CD1c-positive myeloid dendritic cell (primary cell): Measurements from ENCODE around the gene ALDH1L1.
"Not testable (repeated sequence)": the region's sequence is repeated elsewhere in the genome, so short reads cannot be mapped to it uniquely, and the experiment has no call there.

ENCODE experiments used
- DNase-seq: peaks from one replicate; pipeline ENCODE4 v3.0.0-alpha.2; 2016; ENCODE audit errors: extremely low spot score

Gene ALDH1L1

DNA sequence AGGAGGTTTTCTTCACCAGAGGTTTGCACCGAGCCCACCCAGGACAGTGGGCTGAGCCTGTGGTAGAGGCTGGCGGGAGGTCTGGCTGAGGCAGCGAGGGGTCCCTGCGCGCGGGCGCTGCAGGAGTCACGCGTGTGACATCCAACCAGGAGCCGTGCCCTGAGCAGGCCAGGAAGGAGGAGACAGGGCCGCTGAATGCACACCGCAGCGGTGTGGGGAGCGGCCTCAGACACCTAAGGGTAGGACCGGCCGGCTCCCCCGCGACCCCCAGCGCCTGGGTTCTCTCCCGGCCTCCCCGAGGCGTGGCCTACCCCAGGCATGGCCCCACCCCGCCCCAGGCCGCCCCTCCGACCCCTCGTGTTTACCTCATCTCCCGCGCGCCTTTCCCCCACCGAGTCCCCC, 96.9 kb downstream of the ALDH1L1 start:
- DNase-seq: peak; percentile 10

GRCh38 chr3:126083138-126083445, 97.3 kb downstream of the ALDH1L1 start:
- DNase-seq: no peak

DNA sequence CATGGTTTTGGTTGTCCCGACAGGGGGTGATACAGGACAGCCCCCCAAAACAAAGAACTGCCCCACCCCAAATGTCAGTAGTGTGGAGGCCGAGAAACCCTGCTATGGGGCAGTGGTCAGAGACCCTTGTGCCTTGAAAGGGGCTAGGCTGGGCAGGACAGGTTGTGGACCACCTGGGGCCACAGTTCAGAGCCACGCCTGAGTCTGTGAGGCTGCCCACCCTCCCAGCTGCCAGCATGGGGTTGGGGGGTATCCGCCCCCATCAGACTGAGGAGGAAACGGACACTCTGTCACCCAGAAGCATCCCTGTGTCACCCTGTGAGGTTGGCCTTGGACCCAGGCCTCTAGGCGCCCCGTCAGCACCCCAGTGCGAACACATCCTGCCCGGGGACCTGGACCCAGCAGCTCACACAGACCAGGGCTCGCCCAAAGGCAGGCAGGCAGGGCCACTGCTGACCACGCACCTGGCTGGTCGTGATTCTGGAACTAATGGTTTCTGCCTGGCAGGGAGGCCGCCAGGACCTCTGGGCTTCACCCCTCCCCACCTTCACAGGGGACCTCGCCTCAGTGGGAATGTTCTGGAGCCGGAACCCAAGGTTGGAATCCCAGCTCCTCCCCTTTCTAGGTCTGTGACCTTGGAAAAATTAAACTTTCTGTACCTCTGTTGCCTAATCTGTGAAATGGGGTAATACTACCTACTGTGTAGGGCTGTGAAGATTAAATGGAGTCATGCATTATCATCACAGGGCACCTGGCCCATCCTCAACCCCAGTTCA, 97.8 kb downstream of the ALDH1L1 start:
- DNase-seq: no peak

GRCh38 chr3:126081618-126082361, 98.6 kb downstream of the ALDH1L1 start:
- DNase-seq: peak; percentile 3

- no peak for DNase-seq
Observed at GRCh38 chr3:126080970-126081369, 99.4 kb downstream of the ALDH1L1 start.

GRCh38 chr3:126078866-126079265, 101.5 kb downstream of the ALDH1L1 start:
- no peak for DNase-seq

GRCh38 chr3:126077754-126078153, 102.6 kb downstream of the ALDH1L1 start:
- no peak for DNase-seq

- DNase-seq: no peak
Observed at GRCh38 chr3:126076140-126076539, 104.2 kb downstream of the ALDH1L1 start.

DNA sequence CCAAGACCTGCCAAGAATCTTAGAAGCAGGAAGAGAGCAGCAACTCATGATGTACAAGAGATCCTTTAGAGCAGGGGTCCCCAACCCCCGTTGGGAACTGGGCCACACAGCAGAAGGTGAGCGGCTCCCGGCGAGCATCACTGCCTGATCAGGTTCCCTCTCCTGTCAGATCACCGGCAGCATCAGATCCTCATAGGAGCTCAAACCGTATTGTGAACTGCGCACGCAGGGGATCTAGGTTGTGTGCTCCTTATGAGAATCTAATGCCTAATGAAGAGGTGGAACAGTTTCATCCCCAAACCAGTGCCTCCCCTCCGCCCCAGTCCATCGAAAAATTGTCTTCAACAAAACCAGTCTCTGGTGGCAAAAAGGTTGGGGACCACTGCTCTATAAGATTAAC, 110.2 kb downstream of the ALDH1L1 start:
- DNase-seq: no peak

- no peak for DNase-seq
Observed at GRCh38 chr3:126067959-126068358, 112.4 kb downstream of the ALDH1L1 start.

- not testable (repeated sequence) for DNase-seq
Observed at GRCh38 chr3:126066676-126067075, 113.7 kb downstream of the ALDH1L1 start.

DNA sequence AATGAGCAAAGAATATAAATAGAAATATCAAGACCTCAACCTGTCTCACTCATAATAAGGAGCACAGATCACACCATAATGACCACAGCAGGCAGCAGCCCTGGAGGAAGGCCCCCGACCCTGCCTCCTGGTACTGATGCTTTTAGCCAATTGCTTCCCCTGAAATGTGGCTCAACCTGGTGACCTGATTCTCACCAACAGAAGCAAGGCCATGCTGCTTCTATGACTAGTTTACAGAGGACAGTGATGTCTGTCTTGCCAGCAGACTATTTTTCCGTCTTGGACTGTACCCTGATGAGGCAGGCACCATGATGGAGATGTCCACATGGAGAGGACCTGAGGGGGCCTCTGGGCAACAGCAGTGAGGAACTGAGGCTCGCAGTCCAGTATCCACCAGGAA, 114.5 kb downstream of the ALDH1L1 start:
- DNase-seq: no peak

GRCh38 chr3:126064627-126065258, 115.6 kb downstream of the ALDH1L1 start:
- DNase-seq: no peak

GRCh38 chr3:126063358-126063965, 116.9 kb downstream of the ALDH1L1 start:
- DNase-seq: no peak

DNA sequence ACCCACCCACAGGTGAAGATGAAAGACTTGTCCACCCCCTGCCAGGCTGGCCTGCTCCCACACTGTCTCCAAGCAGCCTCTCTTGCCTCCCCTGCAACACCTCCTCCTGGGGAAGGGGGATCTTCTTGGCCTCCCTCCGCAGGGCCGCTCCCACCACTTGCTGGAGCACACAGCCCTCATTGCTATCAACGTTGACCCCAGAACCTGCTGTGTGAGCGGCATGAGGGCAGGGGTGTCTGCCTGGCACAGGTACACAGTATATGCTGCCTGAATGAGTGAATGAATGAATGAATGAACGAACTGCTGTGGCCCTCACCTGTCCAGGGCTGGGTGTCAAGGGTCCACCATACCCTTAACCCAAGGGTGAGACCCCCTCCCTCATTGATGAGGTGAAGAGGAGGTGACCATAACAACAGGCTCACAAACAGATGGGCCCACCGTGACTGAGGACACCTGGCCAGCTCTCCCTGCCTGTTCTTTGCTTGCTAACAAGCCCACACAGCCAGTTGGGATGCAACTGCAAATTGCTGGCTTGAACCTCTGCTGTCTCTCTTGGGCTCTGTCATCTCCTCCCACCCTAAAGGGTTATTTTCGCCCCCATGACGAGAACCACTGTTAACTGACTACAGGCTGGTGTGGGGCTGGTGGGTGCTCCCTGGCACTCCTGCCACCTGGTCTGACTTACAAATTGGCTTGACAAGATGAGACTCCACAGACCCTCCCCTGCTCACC, 118.9 kb downstream of the ALDH1L1 start:
- DNase-seq: no peak

DNA sequence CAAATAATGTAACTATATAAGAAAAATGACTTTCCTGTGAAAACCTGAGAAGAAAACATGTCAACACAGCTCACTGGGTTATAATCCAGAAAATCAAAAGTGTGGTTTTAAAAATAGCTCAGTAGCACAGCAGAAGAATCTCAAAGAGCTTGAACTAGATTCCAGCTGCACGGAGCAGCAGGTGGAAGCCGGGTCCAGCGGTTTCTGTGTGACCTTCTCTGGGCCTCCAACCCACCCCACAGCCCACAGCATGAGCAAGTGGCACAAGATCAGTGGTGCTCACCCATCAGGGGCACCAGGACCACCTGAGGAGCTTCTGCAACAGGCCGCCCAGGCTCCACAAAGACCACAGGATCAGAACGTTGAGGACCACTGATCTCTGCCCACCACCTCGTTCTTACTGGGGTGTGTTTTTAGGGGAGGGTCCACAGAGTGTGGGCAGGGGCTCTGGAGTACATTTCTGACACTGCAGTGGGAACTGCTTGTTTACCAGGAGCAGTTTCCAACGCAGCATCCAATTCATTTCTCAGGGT, 119.7 kb downstream of the ALDH1L1 start:
- no peak for DNase-seq

DNA sequence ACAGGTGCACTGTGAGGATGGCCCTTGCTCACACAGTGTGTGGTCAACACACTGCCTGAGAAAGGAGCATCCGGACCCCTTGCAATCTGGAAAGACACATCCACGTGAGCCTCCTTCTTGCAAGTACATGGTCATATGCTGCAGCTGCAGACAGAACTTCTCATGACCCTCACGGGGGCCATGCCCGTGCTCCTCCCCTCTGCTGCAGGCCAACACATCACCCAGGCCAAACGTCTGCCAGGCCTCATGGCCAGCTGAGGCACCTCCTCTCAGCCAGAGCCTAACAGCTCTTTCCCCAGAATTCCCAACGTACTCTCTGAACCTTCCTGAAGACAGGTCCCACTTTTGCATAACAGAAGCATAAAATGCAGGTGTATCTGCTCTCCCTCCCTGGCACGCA, 121.7 kb downstream of the ALDH1L1 start:
- no peak for DNase-seq

- no peak for DNase-seq
Observed at GRCh38 chr3:126057936-126058335, 122.5 kb downstream of the ALDH1L1 start.

- no peak for DNase-seq
Observed at GRCh38 chr3:126057501-126057819, 122.9 kb downstream of the ALDH1L1 start.

- DNase-seq: no peak
Observed at GRCh38 chr3:126056681-126057500, 123.5 kb downstream of the ALDH1L1 start.

DNA sequence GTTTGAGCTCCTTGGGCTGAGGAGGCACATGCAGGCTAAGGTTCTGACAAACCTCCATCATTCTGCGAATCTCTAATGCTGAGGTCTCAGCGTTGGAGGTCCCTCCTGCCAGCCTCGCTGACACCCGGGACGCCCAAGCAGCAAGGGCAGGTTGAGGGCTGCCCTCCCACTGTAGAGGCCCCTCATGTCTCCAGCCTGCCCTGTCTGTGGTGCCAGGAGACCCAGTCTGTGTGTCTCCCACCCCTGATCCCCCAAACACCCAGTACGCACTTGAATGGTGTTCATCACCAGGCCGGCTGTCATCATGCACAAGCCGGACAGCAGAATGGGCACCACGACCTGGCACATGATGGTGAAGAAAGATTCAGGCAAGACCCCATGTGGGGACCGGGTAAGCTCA, 124.3 kb downstream of the ALDH1L1 start:
- no peak for DNase-seq
